ENCODE results near the gene SMAD6.
A peak's percentile ranks its signal among the peaks of the same experiment; 100 is the strongest.

- TF ChIP-seq CTCF (IDR thresholded peaks at IDR 0.05) = no peak
- peak; percentile 91 for TF ChIP-seq POLR2AphosphoS5 (IDR thresholded peaks at IDR 0.05)
- peak; percentile 68 for TF ChIP-seq POLR2A (IDR thresholded peaks at IDR 0.05)
Observed at GRCh38 chr15:66702035-66702786, at the start of gene SMAD6.

Measured in prostate gland (tissue), 2 donors.